Lower lobe of right lung (tissue), 2 donors: ENCODE data around the gene AKT1S1. TPM values are rescaled to one million over a fixed set of nuclear protein-coding genes. Genes with fewer than 3 reads are reported as not detected.

Experiments used
- ATAC-seq, 2 donors: fragments of 200-7000 bp; cut with Tn5 transposase; one replicate each; pipeline ENCODE4 v1.9.1; 2020 to 2022; ENCODE audit warnings: mild to moderate bottlenecking in 2 of 2, moderate library complexity in 2 of 2
- DNase-seq: peaks from one replicate; pipeline ENCODE4 v3.0.0-alpha.2; 2020
- H3K27ac ChIP-seq: fragments of 200-600 bp; one replicate; pipeline ENCODE4 v1.8.0; 2022
- H3K27me3 ChIP-seq: fragments of 200-600 bp; one replicate; pipeline ENCODE4 v1.8.0; 2022; ENCODE audit warnings: low read depth
- H3K36me3 ChIP-seq: fragments of 200-600 bp; one replicate; pipeline ENCODE4 v1.8.0; 2022; ENCODE audit warnings: mild to moderate bottlenecking
- H3K4me1 ChIP-seq: fragments of 200-600 bp; one replicate; pipeline ENCODE4 v1.8.0; 2022
- H3K4me3 ChIP-seq: fragments of 200-600 bp; one replicate; pipeline ENCODE4 v1.8.0; 2022; ENCODE audit warnings: mild to moderate bottlenecking
- H3K9me3 ChIP-seq: fragments of 200-600 bp; one replicate; pipeline ENCODE4 v1.8.0; 2022
- CTCF ChIP-seq: fragments of 200-600 bp; IDR thresholded peaks from one replicate; pipeline ENCODE4 v1.8.0; 2022; ENCODE audit warnings: antibody characterized with exemption, mild to moderate bottlenecking
- intact Hi-C: fragments of 100-400 bp; cut with DNase I; formaldehyde crosslinking; loops from one replicate; pipeline ENCODE4 v1.11.0; 2022
- total RNA-seq: library from RNA; stranded (reverse); fragmentation: NEBNext Ultra II Directional; extraction: Animal tissue kit (Norgen Biotek cat#: 25700); gene quantifications from one replicate; pipeline ENCODE4 v1.2.1, GENCODE V29; 2021
- donor health status: DM: no; HTN: yes; CAD: no; lungs with severe emphysema.

AKT1S1 gene
- total RNA-seq, 1 donor from 2014 or later: 29.7 TPM

GRCh38 chr19:49878744-49879070 is 1.6 kb upstream of the AKT1S1 start:
- Histone ChIP-seq H3K4me1 (peaks cover 26% of the 10 kb centered on the region), H3K36me3 (peaks cover 54% of the 10 kb centered on the region), H3K27ac (peak overlapping the region; percentile 99), H3K9me3 (no peaks in the 10 kb centered on the region), H3K4me3 (peak overlapping the region; percentile 89), H3K27me3 (no peaks in the 10 kb centered on the region)
- TF ChIP-seq CTCF: no peak
- DNase-seq: no peak
- intact Hi-C loops: no loop called here
- ATAC-seq: no peak

GRCh38 chr19:49877879-49878743 is 956 bp upstream of the AKT1S1 start:
- no peak for TF ChIP-seq CTCF
- Histone ChIP-seq H3K4me1 (peaks cover 26% of the 10 kb centered on the region), H3K27me3 (no peaks in the 10 kb centered on the region), H3K9me3 (no peaks in the 10 kb centered on the region), H3K4me3 (peak overlapping the region; percentile 89), H3K36me3 (peaks cover 48% of the 10 kb centered on the region), H3K27ac (peak overlapping the region; percentile 99)
- ATAC-seq (peak; percentile 82 to 87), DNase-seq (peak; percentile 99)
- intact Hi-C loops: no loop called here

- no peak for TF ChIP-seq CTCF
- DNase-seq: peak; percentile 98
- H3K36me3 ChIP-seq: peaks cover 33% of the 10 kb centered on the region
- no peaks in the 10 kb centered on the region for H3K9me3 ChIP-seq
- peak overlapping the region; percentile 99 for H3K27ac ChIP-seq
- no peaks in the 10 kb centered on the region for H3K27me3 ChIP-seq
- intact Hi-C loops: no loop called here
- peak overlapping the region; percentile 89 for H3K4me3 ChIP-seq
- peaks cover 26% of the 10 kb centered on the region for H3K4me1 ChIP-seq
- peak; percentile 85 to 87 for ATAC-seq
Observed at GRCh38 chr19:49876422-49877019, 634 bp downstream of the AKT1S1 start.

- DNase-seq (peak; percentile 75), ATAC-seq (peak; percentile 2 to 23)
- H3K27ac ChIP-seq: peak overlapping the region; percentile 99
- intact Hi-C loops: no loop called here
- TF ChIP-seq CTCF: no peak
- peaks cover 26% of the 10 kb centered on the region for H3K4me1 ChIP-seq
- H3K4me3 ChIP-seq: peak overlapping the region; percentile 89
- no peaks in the 10 kb centered on the region for H3K27me3 ChIP-seq
- H3K36me3 ChIP-seq: peaks cover 33% of the 10 kb centered on the region
- no peaks in the 10 kb centered on the region for H3K9me3 ChIP-seq
Observed at GRCh38 chr19:49875857-49876421, 1.2 kb downstream of the AKT1S1 start.

GRCh38 chr19:49875177-49875576 is 2.0 kb downstream of the AKT1S1 start:
- peak overlapping the region; percentile 99 for H3K27ac ChIP-seq
- no peak for DNase-seq
- H3K4me3 ChIP-seq: peak overlapping the region; percentile 89
- H3K36me3 ChIP-seq: peaks cover 29% of the 10 kb centered on the region
- intact Hi-C loops: no loop called here
- ATAC-seq: no peak
- no peaks in the 10 kb centered on the region for H3K27me3 ChIP-seq
- H3K4me1 ChIP-seq: peaks cover 32% of the 10 kb centered on the region
- no peaks in the 10 kb centered on the region for H3K9me3 ChIP-seq
- no peak for TF ChIP-seq CTCF
